Breast epithelium (tissue), 3 donors: ENCODE data around the gene CXCR4.

Experiments
- POLR2A ChIP-seq: fragments of 450-650 bp; IDR thresholded peaks from one replicate; pipeline ENCODE4 v1.6.1; 2016; ENCODE audit warnings: antibody characterized with exemption, mild to moderate bottlenecking, moderate library complexity
- TF ChIP-seq, protein P1 (sequence below), 3 donors: fragments of 450-650 bp; IDR thresholded peaks; one replicate each; pipeline ENCODE4 v1.5.1; 2016 to 2017; ENCODE audit warnings: antibody characterized with exemption in 3 of 3, mild to moderate bottlenecking in 3 of 3, moderate library complexity in 3 of 3

DNA sequence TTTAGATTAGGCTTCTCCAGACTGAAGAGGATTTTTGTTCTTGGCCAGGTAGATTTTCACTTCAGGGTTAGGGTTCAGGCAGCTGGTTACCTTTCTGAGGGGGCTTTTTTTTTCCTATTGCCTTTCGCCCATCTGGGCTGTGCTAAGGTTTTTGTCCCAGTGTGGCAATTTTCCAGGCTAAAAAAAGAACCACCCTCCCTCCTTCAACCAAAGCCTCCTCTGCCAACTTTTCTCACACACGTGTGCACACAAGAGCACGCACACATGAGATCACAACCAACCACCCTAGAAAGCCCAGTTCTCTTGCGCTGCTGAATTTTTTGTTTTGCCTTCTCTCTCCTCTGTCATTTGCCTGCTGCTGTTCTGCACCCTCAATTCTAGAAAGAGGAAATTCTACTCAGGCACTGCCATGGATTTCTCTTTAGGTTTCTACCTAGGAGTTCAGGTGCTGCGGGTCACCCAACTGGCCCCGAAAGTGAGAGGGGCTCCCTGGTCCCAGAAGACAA, 8.5 kb upstream of the CXCR4 start:
- TF ChIP-seq, protein P1, sequence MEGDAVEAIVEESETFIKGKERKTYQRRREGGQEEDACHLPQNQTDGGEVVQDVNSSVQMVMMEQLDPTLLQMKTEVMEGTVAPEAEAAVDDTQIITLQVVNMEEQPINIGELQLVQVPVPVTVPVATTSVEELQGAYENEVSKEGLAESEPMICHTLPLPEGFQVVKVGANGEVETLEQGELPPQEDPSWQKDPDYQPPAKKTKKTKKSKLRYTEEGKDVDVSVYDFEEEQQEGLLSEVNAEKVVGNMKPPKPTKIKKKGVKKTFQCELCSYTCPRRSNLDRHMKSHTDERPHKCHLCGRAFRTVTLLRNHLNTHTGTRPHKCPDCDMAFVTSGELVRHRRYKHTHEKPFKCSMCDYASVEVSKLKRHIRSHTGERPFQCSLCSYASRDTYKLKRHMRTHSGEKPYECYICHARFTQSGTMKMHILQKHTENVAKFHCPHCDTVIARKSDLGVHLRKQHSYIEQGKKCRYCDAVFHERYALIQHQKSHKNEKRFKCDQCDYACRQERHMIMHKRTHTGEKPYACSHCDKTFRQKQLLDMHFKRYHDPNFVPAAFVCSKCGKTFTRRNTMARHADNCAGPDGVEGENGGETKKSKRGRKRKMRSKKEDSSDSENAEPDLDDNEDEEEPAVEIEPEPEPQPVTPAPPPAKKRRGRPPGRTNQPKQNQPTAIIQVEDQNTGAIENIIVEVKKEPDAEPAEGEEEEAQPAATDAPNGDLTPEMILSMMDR (IDR thresholded peaks at IDR 0.05), result no peak
- TF ChIP-seq POLR2A, result no peak
